Measurements from ENCODE around the gene SLC16A8.

SLC16A8 gene

DNA sequence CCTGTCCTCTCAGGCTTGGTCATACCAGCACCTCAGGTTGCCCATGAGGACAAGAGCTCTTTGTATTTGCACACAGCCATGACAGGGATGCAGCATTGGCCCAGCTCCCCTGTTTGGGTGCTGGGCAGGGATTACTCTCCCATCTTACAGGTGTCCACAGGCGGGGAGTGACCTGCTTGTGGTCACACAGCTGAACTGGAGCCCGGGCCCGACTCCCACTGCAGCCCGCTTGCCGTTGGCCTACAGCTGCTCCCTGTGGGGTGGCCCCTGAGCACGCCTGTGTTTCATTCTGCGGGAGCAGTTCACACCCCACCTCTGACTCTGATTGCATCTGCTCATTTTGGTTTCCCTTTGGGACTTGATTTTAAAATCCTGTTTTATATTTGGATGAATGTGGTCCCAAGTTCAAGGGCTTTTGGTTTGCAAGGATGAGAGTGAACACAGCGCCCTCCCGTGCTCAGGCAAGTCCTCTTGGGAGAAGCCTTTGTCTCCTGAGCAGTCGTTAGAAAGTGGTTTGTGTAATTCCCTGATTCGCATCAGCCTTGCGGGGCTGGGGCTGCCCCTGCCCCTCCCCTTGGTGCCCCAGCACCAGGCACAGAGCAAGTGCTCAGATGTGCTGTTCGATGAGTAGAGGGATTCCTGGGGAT is 17.5 kb downstream of the SLC16A8 start:
- peaks cover 0 to 35% (median 24%) of the 10 kb centered on the region in 5 donors for H3K4me1 ChIP-seq (ENCODE audit: control insufficient read depth in 5 of 5, insufficient read depth in 5 of 5, low read length in 5 of 5)
- no peaks in the 10 kb centered on the region for H3K9me3 ChIP-seq (ENCODE audit: control insufficient read depth in 5 of 5, low read length in 5 of 5)
- H3K9ac ChIP-seq (ENCODE audit: low read length in 5 of 5) = no peak overlapping the region
- H3K27me3 ChIP-seq (ENCODE audit: control insufficient read depth in 5 of 5, insufficient read depth in 4 of 5, low read length in 5 of 5) = no peaks in the 10 kb centered on the region
- H3K4me3 ChIP-seq (ENCODE audit: low read depth in 1 of 5, low read length in 5 of 5) = no peak overlapping the region
- peaks cover 0 to 61% (median 36%) of the 10 kb centered on the region in 5 donors for H3K36me3 ChIP-seq (ENCODE audit: control insufficient read depth in 5 of 5, insufficient read depth in 5 of 5, low read length in 5 of 5)
- no peak overlapping the region for H3K27ac ChIP-seq (ENCODE audit: low read depth, low read length)

- Histone ChIP-seq H3K9ac (ENCODE audit: low read length in 5 of 5) (no peak overlapping the region), H3K4me3 (ENCODE audit: low read depth in 1 of 5, low read length in 5 of 5) (no peak overlapping the region), H3K4me1 (ENCODE audit: control insufficient read depth in 5 of 5, insufficient read depth in 5 of 5, low read length in 5 of 5) (peaks cover 0 to 35% (median 24%) of the 10 kb centered on the region in 5 donors), H3K36me3 (ENCODE audit: control insufficient read depth in 5 of 5, insufficient read depth in 5 of 5, low read length in 5 of 5) (peaks cover 0 to 54% (median 31%) of the 10 kb centered on the region in 5 donors), H3K27ac (ENCODE audit: low read depth, low read length) (no peak overlapping the region), H3K27me3 (ENCODE audit: control insufficient read depth in 5 of 5, insufficient read depth in 4 of 5, low read length in 5 of 5) (no peaks in the 10 kb centered on the region), H3K9me3 (ENCODE audit: control insufficient read depth in 5 of 5, low read length in 5 of 5) (no peaks in the 10 kb centered on the region)
Observed at GRCh38 chr22:38065539-38065938, 18.4 kb downstream of the SLC16A8 start.

DNA sequence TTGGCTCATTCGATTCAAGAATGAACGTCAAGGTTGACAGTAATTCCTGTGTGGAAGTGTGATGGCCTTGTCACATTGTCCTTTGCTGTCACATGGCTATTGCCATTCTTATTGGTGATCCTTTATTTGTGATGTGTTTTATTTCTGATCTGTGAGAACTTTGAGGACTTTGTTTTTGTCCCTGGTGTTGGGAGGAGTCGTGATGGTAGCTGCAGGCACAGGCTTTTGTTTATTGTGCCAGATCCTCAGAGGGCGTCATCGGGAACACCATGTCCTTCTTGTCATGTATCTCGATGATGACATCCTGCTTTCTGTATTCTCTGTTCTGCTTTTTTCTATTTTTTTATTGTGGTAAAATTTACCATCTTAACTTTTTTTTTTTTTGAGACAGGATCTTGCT is 21.2 kb downstream of the SLC16A8 start:
- no peak overlapping the region for H3K4me3 ChIP-seq (ENCODE audit: low read depth in 1 of 5, low read length in 5 of 5)
- H3K9ac ChIP-seq (ENCODE audit: low read length in 5 of 5) = no peak overlapping the region
- H3K9me3 ChIP-seq (ENCODE audit: control insufficient read depth in 5 of 5, low read length in 5 of 5) = no peaks in the 10 kb centered on the region
- no peak overlapping the region for H3K27ac ChIP-seq (ENCODE audit: low read depth, low read length)
- H3K36me3 ChIP-seq (ENCODE audit: control insufficient read depth in 5 of 5, insufficient read depth in 5 of 5, low read length in 5 of 5) = peaks cover 3 to 46% (median 35%) of the 10 kb centered on the region in 5 donors
- H3K27me3 ChIP-seq (ENCODE audit: control insufficient read depth in 5 of 5, insufficient read depth in 4 of 5, low read length in 5 of 5) = no peaks in the 10 kb centered on the region
- H3K4me1 ChIP-seq (ENCODE audit: control insufficient read depth in 5 of 5, insufficient read depth in 5 of 5, low read length in 5 of 5) = peaks cover 0 to 11% (median 5%) of the 10 kb centered on the region in 5 donors

GRCh38 chr22:38056969-38057891 is 26.8 kb downstream of the SLC16A8 start, which contains the start of gene PICK1:
PICK1 (plus strand) TSS chr22:38057404; CDS start chr22:38057810, 406 bp downstream.
- peak within 1 kb of the TSS; percentile 64 to 86 (median 79) for H3K4me3 ChIP-seq (ENCODE audit: low read depth in 1 of 5, low read length in 5 of 5)
- peak within 1 kb of the TSS; percentile 69 for H3K27ac ChIP-seq (ENCODE audit: low read depth, low read length)
- peak within 1 kb of the TSS; percentile 48 to 77 (median 63) for H3K9ac ChIP-seq (ENCODE audit: low read length in 5 of 5)
- H3K36me3 ChIP-seq (ENCODE audit: control insufficient read depth in 5 of 5, insufficient read depth in 5 of 5, low read length in 5 of 5) = peaks cover 3 to 19% (median 12%) of the 10 kb centered on the region in 5 donors
- H3K27me3 ChIP-seq (ENCODE audit: control insufficient read depth in 5 of 5, insufficient read depth in 4 of 5, low read length in 5 of 5) = peaks cover 0 to 4% (median 0%) of the 10 kb centered on the region in 5 donors
- H3K9me3 ChIP-seq (ENCODE audit: control insufficient read depth in 5 of 5, low read length in 5 of 5) = no peaks in the 10 kb centered on the region
- peaks cover 0 to 22% (median 13%) of the 10 kb centered on the region in 5 donors for H3K4me1 ChIP-seq (ENCODE audit: control insufficient read depth in 5 of 5, insufficient read depth in 5 of 5, low read length in 5 of 5)

DNA sequence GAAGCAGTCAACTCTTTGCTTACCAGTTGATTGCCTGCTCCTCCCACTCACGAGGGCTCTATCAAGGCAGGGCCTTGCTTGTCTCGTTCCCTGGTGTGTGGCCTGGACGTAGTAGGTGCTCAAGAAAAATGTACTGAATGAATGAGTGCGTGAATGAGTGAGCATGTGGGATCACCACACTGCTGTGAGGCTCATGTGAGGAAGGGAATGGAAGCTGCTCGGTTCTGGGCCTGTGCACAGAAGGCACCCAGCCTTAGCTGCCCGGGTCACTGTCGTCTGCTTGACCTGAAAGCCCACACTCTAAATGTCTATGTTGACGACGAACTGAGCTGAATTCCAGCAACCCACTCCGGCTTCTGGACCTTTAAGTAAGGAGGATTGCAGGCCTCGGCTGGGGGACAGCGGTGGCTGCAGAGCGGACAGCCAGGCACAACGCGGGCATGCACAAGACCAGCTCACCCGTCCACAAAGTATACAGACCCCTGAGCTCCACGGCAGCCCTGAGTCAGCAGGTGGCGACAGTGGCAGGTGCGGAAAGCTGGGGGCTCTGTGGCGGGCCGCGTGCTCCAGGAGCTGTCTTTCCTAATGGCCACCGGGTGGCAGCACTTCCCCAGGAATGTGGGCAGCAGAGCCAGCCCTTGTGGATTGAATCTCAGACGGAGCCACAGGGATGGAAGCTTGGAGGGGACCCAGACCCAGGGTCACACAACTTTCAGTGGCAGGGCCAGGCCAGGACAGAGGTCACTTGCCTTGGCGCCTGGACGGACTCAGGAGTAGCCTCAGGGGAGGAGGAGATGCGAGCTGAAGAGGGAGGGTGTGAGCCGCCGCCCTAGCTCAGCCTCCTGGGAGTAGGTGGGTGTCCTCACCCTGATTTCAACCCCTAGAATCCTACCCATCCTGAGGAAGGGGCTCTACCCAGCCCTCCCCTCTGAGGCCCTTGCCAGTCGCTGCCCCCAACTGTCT is 31.8 kb downstream of the SLC16A8 start:
- H3K9ac ChIP-seq (ENCODE audit: low read length in 5 of 5) = no peak overlapping the region
- H3K27ac ChIP-seq (ENCODE audit: low read depth, low read length) = no peak overlapping the region
- peaks cover 0 to 17% (median 10%) of the 10 kb centered on the region in 5 donors for H3K4me1 ChIP-seq (ENCODE audit: control insufficient read depth in 5 of 5, insufficient read depth in 5 of 5, low read length in 5 of 5)
- no peaks in the 10 kb centered on the region for H3K9me3 ChIP-seq (ENCODE audit: control insufficient read depth in 5 of 5, low read length in 5 of 5)
- peaks cover 0 to 13% (median 2%) of the 10 kb centered on the region in 5 donors for H3K27me3 ChIP-seq (ENCODE audit: control insufficient read depth in 5 of 5, insufficient read depth in 4 of 5, low read length in 5 of 5)
- no peak overlapping the region for H3K4me3 ChIP-seq (ENCODE audit: low read depth in 1 of 5, low read length in 5 of 5)
- no peaks in the 10 kb centered on the region for H3K36me3 ChIP-seq (ENCODE audit: control insufficient read depth in 5 of 5, insufficient read depth in 5 of 5, low read length in 5 of 5)

GRCh38 chr22:38051261-38051660 is 32.7 kb downstream of the SLC16A8 start:
- Histone ChIP-seq H3K9ac (ENCODE audit: low read length in 5 of 5) (no peak overlapping the region), H3K27ac (ENCODE audit: low read depth, low read length) (no peak overlapping the region), H3K4me1 (ENCODE audit: control insufficient read depth in 5 of 5, insufficient read depth in 5 of 5, low read length in 5 of 5) (peaks cover 0 to 8% (median 5%) of the 10 kb centered on the region in 5 donors), H3K27me3 (ENCODE audit: control insufficient read depth in 5 of 5, insufficient read depth in 4 of 5, low read length in 5 of 5) (peaks cover 0 to 13% (median 2%) of the 10 kb centered on the region in 5 donors), H3K36me3 (ENCODE audit: control insufficient read depth in 5 of 5, insufficient read depth in 5 of 5, low read length in 5 of 5) (no peaks in the 10 kb centered on the region), H3K4me3 (ENCODE audit: low read depth in 1 of 5, low read length in 5 of 5) (no peak overlapping the region), H3K9me3 (ENCODE audit: control insufficient read depth in 5 of 5, low read length in 5 of 5) (no peaks in the 10 kb centered on the region)

GRCh38 chr22:38050720-38051119 is 33.3 kb downstream of the SLC16A8 start:
- no peak overlapping the region for H3K4me3 ChIP-seq (ENCODE audit: low read depth in 1 of 5, low read length in 5 of 5)
- peaks cover 0 to 13% (median 2%) of the 10 kb centered on the region in 5 donors for H3K27me3 ChIP-seq (ENCODE audit: control insufficient read depth in 5 of 5, insufficient read depth in 4 of 5, low read length in 5 of 5)
- no peaks in the 10 kb centered on the region for H3K36me3 ChIP-seq (ENCODE audit: control insufficient read depth in 5 of 5, insufficient read depth in 5 of 5, low read length in 5 of 5)
- peaks cover 0 to 7% (median 5%) of the 10 kb centered on the region in 5 donors for H3K4me1 ChIP-seq (ENCODE audit: control insufficient read depth in 5 of 5, insufficient read depth in 5 of 5, low read length in 5 of 5)
- no peaks in the 10 kb centered on the region for H3K9me3 ChIP-seq (ENCODE audit: control insufficient read depth in 5 of 5, low read length in 5 of 5)
- no peak overlapping the region for H3K27ac ChIP-seq (ENCODE audit: low read depth, low read length)
- H3K9ac ChIP-seq (ENCODE audit: low read length in 5 of 5) = no peak overlapping the region

- H3K27me3 ChIP-seq (ENCODE audit: control insufficient read depth in 5 of 5, insufficient read depth in 4 of 5, low read length in 5 of 5) = peaks cover 0 to 16% (median 2%) of the 10 kb centered on the region in 5 donors
- H3K9me3 ChIP-seq (ENCODE audit: control insufficient read depth in 5 of 5, low read length in 5 of 5) = no peaks in the 10 kb centered on the region
- no peak overlapping the region for H3K27ac ChIP-seq (ENCODE audit: low read depth, low read length)
- no peak overlapping the region for H3K9ac ChIP-seq (ENCODE audit: low read length in 5 of 5)
- H3K4me1 ChIP-seq (ENCODE audit: control insufficient read depth in 5 of 5, insufficient read depth in 5 of 5, low read length in 5 of 5) = peaks cover 0 to 7% (median 5%) of the 10 kb centered on the region in 5 donors
- H3K36me3 ChIP-seq (ENCODE audit: control insufficient read depth in 5 of 5, insufficient read depth in 5 of 5, low read length in 5 of 5) = no peaks in the 10 kb centered on the region
- H3K4me3 ChIP-seq (ENCODE audit: low read depth in 1 of 5, low read length in 5 of 5) = no peak overlapping the region
Observed at GRCh38 chr22:38049812-38050619, 34.0 kb downstream of the SLC16A8 start.

All from subcutaneous abdominal adipose tissue (tissue), 5 donors.